NCI-H1436 treated with DMSO at 0.1 percent for 48 hours (cell line): Measurements from ENCODE around the gene NCK2.

ENCODE experiments used
- DNase-seq: peaks from one replicate; lab custom pipeline; 2025; lab: John Stamatoyannopoulos, UW

The NCK2 gene

DNA sequence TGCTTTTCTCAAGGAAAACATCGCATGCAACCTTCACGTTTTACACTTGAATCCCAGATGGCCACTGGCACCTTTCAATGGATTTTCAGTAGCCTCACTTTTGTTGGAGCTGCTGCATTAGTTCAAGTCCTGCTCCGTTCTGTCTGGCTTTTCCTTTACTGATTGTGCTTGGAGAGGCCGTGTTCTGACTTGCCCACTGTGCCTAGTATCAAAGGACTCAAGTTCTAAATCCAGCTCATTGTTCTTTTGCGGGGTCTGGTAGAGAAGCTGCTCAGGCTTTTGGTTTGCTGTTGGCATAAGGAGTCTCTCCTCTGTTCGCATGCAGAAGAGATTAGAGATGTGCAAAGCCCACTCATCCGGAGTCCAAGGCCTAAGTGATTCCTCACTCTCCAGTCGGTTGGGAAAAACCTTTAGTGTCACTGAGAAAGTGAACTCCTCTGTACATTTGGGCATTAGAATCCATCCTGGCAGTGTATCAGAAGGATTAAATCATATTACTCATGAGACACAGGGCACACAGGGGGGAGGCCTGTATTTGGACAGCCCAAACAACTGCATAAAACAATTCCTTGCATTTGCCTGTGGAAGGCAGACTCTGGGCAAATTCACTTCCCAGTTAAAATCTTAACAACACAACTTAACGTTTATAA, 69.7 kb downstream of the NCK2 start:
- no peak for DNase-seq

DNA sequence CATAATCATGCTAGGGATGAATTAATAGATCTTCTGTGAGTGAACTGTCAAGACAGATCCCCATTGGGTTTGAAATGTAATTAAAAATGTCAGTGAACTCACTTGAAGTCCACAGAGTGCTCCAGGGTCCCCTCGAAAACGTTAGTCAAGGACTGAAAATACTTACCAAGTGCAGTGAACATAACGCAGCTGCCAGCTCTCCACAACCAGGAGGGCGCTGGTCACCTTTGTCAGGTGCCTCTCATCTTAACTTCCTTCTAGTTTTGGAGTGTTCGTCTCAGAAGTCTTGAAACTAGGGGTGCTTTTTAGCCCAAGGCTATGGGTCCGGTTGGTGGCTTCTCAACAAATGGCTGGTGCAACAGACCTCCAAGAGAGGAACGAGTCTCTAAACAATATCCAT, 70.7 kb downstream of the NCK2 start:
- DNase-seq, result no peak

DNA sequence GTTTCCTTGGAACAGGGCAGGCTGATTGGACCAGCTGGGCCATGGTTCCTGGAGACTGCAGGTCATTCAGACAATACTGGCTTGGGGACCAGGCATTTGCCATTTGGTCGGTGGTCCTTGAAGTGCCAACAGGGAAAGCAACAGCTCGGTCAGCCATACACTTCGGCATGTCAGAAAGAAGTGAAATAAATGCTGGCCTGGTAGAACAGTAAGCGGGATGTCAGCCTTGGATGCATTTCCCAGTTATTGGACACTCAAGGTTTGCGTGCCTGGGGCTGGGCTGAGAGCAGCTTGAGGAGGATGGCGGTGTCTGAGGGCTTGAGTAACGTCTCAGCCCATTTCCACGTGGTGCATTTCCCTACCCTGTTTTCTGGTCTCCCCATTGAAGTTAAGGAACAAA, 75.4 kb downstream of the NCK2 start:
- DNase-seq, result no peak

DNA sequence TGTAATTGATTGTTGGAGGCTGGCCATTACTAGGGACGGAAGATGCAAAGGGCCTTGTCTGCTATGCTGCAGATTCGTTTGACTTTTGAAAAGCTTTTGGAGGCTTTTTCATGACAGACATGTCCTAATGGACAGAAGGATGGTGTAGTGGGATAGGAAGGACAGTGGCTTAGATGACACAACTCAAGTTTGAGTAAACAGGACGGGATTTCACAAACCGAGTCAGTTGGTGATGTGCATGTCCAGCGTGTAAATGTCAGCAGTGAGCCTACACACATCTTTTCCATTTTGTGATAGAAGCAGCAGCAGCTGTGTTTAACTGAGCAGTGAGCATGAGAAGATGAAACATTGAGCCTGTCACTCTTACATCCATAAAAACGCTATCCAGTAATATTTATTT, 76.0 kb downstream of the NCK2 start:
- DNase-seq, result no peak

DNA sequence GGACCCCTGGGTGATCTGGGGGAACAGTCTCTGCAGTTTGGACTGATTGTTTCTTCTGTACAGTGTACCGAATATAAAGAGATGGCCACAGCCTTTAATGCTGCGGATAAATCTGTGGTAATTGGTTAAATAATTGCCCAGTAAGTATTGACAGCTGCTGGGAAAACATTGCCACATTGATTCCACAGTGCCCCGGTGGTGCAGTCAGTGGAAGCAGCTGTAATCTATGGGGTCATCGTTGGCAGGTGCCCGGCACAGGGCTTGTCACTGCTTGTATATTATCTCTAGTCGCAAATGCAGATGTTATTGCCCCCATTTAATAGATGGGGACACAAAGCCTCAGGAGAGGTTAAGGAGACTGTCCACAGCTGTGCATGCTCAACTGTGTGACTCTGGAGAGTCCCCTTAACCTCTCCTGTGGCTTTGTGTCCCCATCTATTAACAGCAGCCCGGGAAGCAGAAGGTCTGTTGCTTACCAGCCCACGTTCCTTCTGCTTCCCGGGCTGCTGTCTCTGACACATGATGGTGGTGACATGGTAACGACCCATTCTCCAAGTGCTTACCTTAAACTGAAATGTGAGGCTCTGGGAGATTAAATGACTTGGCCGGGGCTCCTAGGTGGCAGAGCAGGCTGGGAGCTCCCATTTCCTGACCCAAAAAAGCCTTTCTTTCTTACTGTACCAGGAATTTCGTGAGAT, 76.9 kb downstream of the NCK2 start:
- no peak for DNase-seq

DNA sequence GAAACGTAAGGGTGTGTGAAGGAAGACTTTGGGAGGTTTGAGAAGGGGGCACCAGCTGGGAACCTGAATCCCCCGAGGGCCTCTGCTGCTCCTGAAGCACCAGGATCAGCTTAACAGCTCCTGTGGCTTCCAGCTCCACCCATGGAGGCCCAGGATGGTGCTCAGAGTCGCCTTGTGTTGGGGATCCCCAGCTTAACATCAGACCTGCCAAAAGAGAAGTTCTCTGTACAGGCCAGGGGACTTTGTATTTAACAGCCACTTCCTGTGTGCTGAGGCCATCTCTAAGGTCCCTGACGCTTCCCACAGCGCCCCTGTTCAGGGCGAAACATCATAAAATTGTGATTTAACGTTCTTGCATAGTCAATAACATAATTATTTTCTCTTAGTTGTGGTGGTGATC, 77.5 kb downstream of the NCK2 start:
- DNase-seq, result no peak

DNA sequence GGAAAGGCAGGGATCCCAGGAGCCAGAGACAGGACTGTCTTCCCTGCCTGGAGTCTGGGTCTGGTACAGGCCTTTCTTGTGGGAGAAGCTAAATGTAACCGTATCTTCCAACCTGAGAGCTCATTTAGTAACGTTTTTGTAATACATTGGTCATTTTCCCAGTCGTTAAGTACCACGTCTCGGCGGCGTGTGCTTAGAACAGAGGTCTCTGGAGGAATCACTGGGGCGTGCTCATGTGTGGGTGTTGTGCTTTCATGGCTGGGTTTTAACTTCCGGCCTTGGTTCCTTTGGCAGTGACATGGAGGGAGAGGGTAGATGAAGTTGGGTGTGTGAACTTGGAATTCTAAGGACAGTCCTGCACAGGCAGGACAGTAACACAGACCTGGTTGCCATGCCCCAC, 79.7 kb downstream of the NCK2 start:
- no peak for DNase-seq

DNA sequence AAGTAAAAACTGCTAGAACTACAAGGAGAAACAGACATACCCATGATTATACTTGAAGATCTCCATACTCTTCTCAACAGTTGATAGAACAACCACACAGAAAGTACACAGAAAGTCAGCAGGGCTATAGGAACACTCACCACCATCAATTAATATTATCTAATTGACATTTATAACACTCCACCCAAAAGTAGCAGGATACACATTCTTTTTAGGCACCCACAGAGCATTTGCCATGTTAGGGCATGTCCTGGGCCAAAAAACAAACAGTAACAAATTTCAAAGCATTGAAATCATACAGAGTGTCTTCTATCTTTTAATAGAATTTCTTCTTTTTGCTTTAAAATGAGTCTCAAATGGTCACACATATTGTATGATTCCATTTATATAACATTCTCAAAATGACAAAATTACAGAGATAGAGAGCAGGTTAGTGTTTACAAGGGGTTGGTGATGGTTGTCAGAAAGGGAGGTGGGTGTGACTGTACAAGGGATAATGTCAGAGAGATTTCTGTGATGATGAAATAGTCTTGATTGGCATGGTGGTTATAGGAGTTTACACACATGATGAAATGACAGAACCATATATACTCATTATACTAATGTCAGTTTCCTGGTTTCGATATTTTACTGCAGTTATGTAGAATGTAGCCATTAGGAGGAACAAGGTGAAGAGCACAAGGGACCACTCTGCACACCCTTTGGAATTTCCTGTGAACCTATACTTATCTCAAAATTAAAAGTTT, 82.8 kb downstream of the NCK2 start:
- DNase-seq, result no peak

DNA sequence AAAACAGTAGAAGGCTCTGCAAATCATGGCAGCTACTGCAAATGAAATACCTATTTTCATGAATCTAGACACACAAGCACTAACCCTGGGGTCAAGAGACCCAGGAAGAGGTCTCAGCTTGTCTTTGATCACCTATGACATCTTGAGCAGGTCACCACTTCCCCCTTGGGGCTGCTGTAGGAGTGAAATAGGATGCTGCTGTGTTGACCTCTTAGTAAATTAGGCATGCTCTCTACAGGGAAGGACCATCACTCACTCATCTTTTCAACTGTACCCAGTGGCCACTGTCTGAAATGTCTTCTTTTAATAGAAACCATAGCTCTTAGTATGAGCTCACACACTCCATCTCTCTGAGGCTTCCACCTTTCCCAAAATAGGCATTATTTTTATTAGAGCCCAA, 83.8 kb downstream of the NCK2 start:
- DNase-seq, result no peak

DNA sequence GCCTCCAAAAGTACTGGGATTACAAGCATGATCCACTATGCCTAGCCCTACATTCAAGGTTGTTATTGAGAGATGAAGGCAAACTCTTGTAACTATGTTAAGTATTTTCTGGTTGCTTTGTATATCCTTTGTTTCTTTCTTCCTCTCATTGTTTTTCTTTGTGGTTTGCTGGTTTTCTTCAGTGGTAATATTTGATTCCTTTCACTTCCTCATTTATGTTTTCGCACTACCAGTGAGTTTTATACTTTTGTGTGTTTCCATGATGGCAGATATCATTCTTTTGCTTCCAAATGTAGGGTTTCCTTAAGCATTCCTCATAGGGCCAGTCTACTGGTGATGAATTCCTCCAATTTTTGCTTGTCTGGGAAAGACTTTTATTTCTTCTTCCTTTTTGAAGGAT, 90.2 kb downstream of the NCK2 start:
- no peak for DNase-seq

DNA sequence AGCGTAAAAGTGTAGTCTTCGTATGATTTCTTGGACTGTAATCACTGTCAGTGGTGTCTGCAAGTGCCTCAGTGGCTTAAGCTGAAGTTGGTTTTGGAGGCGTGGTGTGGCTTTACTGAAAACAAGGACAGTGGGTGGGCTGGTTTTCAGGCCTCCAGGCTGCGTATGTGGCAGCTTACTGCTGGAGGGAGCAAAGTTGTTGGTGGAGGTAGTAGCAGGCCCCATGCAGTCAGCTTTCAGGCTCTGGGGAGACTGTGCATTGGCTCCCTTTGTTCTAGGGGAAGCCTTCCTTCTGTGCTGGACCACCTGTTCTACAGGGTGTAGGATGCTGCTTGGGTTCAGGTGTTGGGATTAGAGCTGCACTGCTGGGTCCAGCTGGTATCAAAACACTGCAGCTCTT, 91.6 kb downstream of the NCK2 start:
- no peak for DNase-seq

DNA sequence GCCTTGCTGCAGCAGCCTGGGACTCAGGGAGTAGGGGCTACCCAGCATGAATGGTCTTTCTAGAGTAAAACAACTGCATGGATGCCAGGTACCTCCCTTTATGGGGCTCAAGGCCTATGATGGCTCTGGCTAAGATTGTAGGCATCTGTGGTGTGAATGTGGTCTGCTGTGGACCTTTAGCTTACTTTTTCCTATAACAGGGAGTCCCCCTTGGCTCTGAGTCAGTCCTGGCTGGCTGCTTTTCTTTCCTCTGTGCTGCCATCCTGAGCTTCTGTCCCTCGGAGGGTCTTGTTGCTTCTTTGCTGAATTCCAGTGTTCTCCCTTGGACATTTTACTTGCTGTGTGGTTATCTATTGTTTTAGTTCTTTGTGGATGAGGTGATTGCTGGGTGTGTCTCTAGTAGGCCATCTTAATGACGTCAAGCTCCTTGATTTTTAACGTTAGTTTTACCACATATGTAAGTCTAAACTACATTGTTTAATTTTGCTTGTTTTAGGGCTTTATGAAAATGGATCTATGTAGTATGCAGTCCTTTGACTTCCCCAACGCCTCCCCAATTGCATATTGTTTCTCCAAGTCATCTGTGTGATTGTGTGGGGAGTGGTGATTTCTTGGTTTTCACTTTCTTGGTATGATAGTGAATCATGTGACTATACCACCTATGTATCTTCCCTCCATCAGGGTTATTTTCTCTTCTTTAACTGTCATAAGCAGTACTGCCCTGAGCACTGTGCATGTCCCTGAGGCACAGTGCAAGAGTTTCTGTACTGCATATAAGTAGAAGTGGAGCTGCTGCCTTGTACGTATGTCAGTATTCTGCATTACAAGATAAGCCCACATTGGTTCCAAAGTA, 92.4 kb downstream of the NCK2 start:
- DNase-seq, result no peak

DNA sequence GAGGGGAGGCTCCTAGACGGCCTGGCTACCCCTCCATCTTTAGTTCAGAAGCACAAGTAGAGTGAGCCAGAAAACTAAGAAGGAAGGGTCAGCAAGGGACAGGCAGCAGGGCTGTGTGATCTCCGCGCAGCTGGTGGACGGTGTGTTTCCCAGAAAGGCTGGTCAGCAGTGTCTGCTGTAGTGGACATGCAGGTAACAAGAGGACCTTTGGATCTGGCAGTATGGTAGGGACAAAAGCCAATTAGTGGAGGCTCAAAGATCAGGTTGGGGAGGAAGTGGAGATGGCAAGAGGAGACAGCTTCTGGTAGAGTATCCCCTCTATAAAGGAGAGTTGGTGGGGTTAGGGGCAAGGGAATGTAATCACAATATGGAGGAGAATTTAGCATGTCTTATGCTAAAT, 95.1 kb downstream of the NCK2 start:
- no peak for DNase-seq

DNA sequence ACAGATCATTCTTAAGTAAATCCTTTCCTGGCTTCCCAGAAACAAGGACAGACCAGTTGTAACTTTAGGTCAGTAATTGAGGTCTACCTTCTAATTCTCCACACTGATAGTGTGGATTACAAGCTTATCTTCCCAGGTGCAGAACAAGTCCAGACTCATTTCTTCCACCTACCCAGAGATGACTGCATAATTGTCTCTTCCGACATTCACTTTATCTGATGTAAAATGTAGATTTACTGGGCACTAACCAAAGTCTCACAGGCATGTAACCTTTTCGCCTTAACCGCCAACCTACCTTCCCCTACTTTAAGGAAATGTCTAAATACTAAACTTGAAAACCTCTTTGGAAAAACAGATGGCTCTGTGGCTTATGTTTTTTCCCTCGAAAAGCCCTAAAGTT, 96.2 kb downstream of the NCK2 start:
- no peak for DNase-seq

DNA sequence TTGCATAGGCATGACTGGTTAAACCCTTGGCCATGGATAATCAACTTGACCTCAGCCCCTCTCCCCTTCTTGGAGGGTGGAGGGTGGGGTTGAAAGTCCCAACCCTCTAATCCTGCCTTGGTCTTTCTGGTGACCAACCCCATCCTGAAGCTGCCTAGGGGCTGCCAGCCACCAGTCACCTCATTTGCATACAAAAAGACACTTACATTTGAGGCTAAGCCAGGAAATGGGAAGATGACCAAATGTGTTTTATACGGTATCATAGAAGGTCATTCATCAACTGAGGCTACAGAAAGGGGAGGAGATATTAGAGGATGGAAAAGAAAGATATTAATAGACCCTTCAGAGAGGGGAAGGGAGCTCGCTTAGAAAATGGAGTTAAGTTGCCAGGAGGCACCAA, 96.8 kb downstream of the NCK2 start:
- DNase-seq, result no peak

DNA sequence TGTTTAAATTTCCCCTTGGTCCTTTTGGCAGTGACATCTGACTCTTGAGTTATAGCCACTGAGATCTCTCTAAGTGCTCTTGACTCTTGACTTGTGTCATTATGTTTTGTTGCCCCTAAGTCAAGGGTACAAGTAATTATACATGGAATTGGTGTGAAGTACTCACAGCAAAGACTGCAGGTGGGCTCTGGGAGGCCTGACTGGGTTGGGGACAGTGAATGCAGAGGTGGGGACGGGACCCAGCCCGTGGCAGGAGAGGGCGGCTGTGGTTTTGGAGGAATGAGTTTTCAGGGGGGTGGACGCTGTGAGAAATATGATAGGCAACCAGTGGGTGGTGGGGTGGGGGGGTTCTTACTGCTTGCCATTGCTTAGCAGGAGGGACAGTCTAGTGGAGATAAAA, 97.8 kb downstream of the NCK2 start:
- no peak for DNase-seq

DNA sequence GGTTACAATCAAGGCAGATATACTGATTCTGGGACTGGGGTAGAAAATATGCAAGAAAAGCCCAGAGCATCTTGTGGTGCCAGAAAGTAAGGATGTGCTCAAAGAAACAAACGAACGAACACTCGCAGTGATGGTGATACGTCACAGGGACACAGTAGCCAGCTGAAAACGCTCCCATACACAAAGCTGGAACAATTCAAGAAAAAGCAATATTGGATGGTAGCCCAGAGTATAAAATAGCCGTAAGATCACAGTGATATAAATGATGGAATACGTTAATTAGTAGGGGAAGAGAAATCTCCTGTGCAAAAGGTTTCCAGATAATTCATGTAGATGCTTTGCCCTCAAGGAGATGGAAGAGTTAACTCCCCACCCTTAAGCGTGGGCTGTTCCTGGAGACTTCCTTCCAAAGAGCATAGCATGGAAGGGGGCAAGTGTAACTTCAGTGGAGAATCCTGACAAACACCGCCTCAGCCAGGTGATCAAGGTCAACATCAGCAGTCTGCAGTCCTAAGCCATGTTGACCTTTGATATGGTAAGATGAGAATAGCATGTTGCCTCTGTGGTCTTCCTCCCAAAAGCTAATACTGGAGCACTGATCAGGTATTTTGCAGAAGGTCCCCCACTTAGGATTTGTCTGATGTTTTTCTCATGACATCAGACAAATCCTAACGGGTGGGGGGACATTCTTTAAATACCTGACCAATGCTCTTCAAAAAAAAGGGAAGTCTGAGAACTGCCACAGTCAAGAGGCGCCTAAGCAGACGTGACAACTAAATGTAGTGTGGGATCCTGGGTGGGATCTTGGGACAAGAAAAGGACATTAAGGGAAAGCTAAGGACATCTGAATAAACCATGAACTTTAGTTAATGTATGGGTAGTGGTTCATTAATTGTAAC, 99.0 kb downstream of the NCK2 start:
- no peak for DNase-seq

DNA sequence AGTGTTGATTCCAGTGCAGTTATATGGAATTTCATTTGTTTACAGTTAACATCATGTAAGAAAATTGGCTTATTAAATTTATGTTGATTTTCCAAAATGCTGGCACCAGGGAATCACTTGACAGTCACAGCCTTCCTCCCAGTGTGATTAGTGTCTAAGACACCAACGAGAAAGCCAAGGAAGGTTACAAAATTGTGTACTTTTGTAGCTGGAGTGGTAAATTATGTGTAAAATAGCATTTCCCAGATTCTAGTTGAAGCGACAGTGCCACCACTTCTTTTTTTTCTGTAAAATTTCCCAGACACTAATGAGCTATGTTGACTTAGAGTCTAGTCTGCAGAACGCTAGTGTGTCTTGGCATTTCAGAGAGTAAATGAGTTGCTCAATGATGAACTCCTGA, 101.3 kb downstream of the NCK2 start:
- DNase-seq, result no peak

DNA sequence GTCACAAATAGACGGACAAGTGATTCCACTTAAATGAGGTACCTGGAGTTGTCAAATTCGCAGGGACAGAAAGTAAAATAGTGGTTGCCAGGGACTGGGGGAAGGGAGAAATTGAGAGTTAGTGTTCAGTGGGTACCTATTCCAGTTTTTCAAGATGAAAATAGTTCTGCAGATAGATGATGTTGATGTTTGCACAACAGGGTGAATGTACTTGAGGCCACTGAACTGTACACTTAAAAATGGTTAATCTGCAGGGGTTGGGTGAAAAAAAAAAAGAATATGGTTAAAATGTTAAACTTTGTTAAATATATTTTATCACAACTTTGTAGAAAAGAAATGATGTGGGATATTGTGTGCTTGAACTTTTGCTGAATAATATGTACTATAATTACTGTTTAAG, 102.3 kb downstream of the NCK2 start:
- no peak for DNase-seq

DNA sequence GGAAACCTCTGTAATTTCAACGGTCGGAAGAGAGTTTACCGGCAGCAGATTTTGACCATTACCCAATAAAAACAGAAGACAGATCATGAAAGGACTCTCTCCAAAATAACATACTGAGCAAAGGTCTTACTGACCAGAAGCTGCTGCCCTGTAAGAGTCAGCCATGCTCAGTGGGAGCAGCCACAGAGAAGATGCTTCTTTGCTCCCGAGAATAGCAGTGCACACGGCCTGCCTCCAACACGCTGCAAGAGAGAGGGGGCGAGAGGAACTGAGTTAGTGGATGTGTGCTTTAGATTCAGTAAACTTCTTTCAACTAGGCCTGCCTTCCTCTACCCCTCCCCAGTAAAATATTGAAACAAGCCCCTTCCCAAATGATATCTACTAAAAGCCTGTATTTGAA, 103.7 kb downstream of the NCK2 start:
- DNase-seq, result no peak

DNA sequence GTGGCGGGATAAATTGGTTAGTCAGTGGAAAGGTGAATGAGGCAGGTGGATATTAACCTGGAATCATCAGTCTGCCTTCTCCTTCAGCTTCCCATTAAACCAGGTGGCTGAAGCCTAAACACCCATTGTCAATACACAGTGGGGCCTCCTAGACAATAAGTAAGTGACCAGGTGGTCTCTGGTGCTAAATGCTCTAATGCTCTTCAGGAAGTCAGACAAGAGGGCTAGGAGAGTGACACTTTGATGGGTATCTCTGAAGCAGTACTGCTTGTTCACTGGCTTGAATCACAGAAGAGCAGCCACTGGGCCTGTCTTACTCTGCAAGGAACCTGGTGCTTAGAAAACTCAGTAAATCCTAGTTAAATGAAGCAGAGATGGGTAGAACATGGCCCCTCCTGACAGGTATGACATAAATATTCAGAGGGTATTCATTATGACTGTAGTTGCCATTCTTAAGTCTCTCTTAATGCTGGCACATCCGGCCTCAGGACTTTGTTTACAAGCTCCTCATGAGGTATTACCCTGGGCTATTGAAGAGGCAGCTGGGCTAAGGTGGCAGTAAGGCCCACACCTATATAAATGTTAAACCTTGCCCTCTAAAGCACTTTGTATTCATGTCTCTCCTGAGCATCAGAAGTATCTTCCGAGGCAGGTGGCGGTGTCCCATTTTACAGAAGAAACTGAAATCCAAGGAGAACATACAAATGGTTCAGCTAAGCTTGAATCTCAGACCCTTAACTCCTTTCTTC, 104.9 kb downstream of the NCK2 start:
- DNase-seq, result no peak
